Activated CD8-positive, alpha-beta T cell treated with anti-CD3 and anti-CD28 coated beads, Interleukin-2, amount 10 ng/mL, durations not matched to agents 7 days and 5 days (primary cell): ENCODE measurements around the gene ARMC9. TPM values are rescaled to one million over a fixed set of nuclear protein-coding genes. Genes with fewer than 3 reads are reported as not detected.
"Not testable (repeated sequence)": the region's sequence is repeated elsewhere in the genome, so short reads cannot be mapped to it uniquely, and the experiment has no call there.

Experiments used
- ATAC-seq: fragments of 150-1000 bp; cut with Tn5 transposase; one replicate; pipeline ENCODE4 v1.10.0; 2021; ENCODE audit warnings: moderate library complexity
- CTCF ChIA-PET: fragments of 350-600 bp; sonication (Branson Sonifier 250); formaldehyde crosslinking; loops from one replicate; lab custom pipeline; 2021; ENCODE audit warnings: antibody characterized with exemption; lab: Charles Lee
- POLR2A ChIA-PET: fragments of 350-600 bp; sonication (Branson Sonifier 250); formaldehyde crosslinking; loops from one replicate; lab custom pipeline; 2021; ENCODE audit warnings: antibody characterized with exemption; lab: Charles Lee
- DNase-seq: peaks from one replicate; pipeline ENCODE4 v3.0.0-alpha.2; 2020
- H3K27ac Mint-ChIP-seq: one replicate; pipeline ENCODE4 v1.8.0; 2021; ENCODE audit warnings: mild to moderate bottlenecking, mixed read lengths
- H3K27me3 Mint-ChIP-seq: one replicate; pipeline ENCODE4 v1.8.0; 2021; ENCODE audit warnings: low read depth, mixed read lengths
- H3K36me3 Mint-ChIP-seq: one replicate; pipeline ENCODE4 v1.8.0; 2021; ENCODE audit warnings: low read depth, mixed read lengths
- H3K4me1 Mint-ChIP-seq: one replicate; pipeline ENCODE4 v1.8.0; 2021; ENCODE audit warnings: low read depth, mixed read lengths
- H3K4me3 Mint-ChIP-seq: one replicate; pipeline ENCODE4 v1.8.0; 2021; ENCODE audit warnings: mild to moderate bottlenecking, mixed read lengths
- H3K9me3 Mint-ChIP-seq: one replicate; pipeline ENCODE4 v1.8.0; 2022; ENCODE audit warnings: mixed read lengths; ENCODE audit not compliant: insufficient read depth
- total RNA-seq, 2 experiments: library from RNA; stranded (reverse); gene quantifications; one replicate each; pipeline ENCODE4 v1.2.3, GENCODE V29; 2021

ARMC9 gene
- total RNA-seq, 2 experiments from 2014 or later = 0.65 to 0.92 TPM

DNA sequence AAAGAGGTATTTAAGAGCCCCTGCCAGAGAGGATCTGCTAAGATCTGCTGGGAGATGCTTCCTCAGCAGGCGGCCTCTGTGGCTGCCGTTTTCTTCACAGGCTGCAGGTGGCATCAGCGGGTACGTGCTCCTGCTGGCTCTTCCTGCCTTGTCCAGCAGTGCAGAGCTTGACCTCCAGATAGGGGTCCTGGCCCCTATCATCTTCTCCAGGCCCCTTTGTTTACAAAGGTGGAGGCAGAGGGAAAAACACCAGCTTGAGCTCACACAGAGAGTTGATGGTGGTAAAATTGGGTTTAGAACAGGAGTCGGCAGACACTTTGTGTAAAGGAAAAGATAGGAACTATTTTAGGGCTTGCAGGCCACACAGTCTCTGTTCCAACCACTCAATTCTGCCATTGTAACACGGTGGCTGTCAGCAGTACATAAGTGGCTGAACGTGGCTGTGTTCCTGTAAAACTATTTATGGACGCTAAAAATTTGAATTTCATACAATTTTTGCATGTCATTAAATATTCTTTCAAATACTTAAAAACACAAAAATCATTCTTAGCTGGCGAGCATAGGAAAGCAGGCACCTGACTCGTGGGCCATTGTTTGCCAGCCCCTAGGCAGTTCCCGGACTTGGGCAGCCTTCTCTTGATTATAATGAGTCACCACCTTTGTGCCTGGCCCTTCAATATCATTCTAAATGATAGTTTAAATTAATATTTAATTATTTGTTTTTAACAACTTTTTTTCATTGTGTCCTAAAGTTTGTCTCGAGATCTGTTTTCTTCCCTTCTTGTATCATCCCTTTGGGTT lies 98.9 kb downstream of the ARMC9 start:
- H3K4me3 Mint-ChIP-seq = no peak overlapping the region
- no peaks in the 10 kb centered on the region for H3K9me3 Mint-ChIP-seq
- H3K27ac Mint-ChIP-seq = no peak overlapping the region
- peaks cover 4% of the 10 kb centered on the region for H3K27me3 Mint-ChIP-seq
- no peaks in the 10 kb centered on the region for H3K36me3 Mint-ChIP-seq
- DNase-seq (peak; percentile 45), ATAC-seq (peak; percentile 71)
- CTCF ChIA-PET = interaction anchor here (0.9 to 2.6 kb wide), 9 partner anchors 10 to 155 kb away, joined by 3 to 20 read pairs (median 6); no protein-coding TSS in a partner anchor
- peaks cover 4% of the 10 kb centered on the region for H3K4me1 Mint-ChIP-seq
- POLR2A ChIA-PET = interaction anchor here (0.5 kb wide), 1 partner anchor 11 kb away, joined by 3 read pairs; no protein-coding TSS in a partner anchor

DNA sequence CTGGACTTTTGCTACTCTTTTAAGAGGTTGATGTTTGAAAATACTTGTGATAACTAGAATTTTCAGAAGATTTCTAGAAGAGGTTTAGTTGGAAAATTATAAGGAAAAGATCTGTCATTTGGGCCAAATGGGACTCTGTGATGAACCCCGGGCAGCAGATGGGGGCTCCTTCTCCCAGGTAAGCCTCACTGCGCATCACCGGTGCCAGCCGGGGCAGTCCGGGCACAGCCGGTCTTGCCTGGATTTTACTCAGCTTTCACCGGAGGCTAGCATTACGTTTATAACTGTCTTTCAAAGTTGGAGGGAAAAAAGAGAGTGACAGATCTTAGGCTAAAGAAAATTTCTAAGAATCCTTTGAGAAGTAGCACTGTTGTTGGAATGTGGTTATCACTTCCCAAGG lies 99.7 kb downstream of the ARMC9 start:
- ATAC-seq (no peak), DNase-seq (no peak)
- Mint-ChIP-seq H3K27me3 (peaks cover 4% of the 10 kb centered on the region), H3K4me1 (peaks cover 4% of the 10 kb centered on the region), H3K36me3 (no peaks in the 10 kb centered on the region), H3K27ac (no peak overlapping the region), H3K4me3 (no peak overlapping the region), H3K9me3 (no peaks in the 10 kb centered on the region)
- ChIA-PET POLR2A (no interaction called here), CTCF (interaction anchor here (1.2 to 2.6 kb wide), 9 partner anchors 10 to 154 kb away, joined by 3 to 20 read pairs (median 6); no protein-coding TSS in a partner anchor)

DNA sequence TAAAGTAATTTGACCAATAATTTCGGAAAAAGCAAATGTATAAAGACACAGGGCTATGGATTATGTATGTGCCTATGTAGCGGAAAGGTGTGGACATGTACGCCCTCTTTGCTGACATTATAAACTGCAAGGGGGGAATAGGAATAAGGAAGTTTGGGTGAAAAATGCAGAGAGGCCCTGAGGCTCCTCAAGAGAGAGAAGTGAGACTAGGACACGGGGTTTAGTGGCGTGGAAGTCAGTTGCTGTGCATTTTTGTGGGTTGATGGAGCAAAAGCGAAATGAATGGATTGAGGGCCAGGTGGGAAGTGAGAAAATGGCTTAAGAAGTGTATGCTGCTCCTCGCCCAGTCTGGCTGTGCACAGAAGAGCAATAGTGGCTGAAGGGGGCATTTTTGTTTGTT lies 100.8 kb downstream of the ARMC9 start:
- Mint-ChIP-seq H3K4me1 (peaks cover 4% of the 10 kb centered on the region), H3K27me3 (peaks cover 4% of the 10 kb centered on the region), H3K9me3 (no peaks in the 10 kb centered on the region), H3K27ac (no peak overlapping the region), H3K4me3 (no peak overlapping the region), H3K36me3 (no peaks in the 10 kb centered on the region)
- ChIA-PET POLR2A (no interaction called here), CTCF (interaction anchor here (1.0 to 2.2 kb wide), 5 partner anchors 9 to 152 kb away, joined by 3 to 9 read pairs (median 5); no protein-coding TSS in a partner anchor)
- ATAC-seq (no peak), DNase-seq (no peak)

- ChIA-PET CTCF (no interaction called here), POLR2A (no interaction called here)
- ATAC-seq = no peak
These were observed 101.7 kb downstream of the ARMC9 start for GRCh38 chr2:231300020-231300721.

GRCh38 chr2:231300722-231301076 lies 102.3 kb downstream of the ARMC9 start:
- no peak for DNase-seq
- Mint-ChIP-seq H3K9me3 (no peaks in the 10 kb centered on the region), H3K4me3 (no peak overlapping the region), H3K4me1 (peaks cover 4% of the 10 kb centered on the region), H3K36me3 (no peaks in the 10 kb centered on the region), H3K27me3 (peaks cover 10% of the 10 kb centered on the region), H3K27ac (no peak overlapping the region)
- ATAC-seq = no peak
- ChIA-PET CTCF (no interaction called here), POLR2A (no interaction called here)

More at GRCh38 chr2:231300020-231300721, 101.7 kb downstream of the ARMC9 start:
- Mint-ChIP-seq H3K36me3 (no peaks in the 10 kb centered on the region), H3K27ac (no peak overlapping the region), H3K27me3 (peaks cover 7% of the 10 kb centered on the region), H3K4me1 (peaks cover 4% of the 10 kb centered on the region), H3K4me3 (no peak overlapping the region), H3K9me3 (no peaks in the 10 kb centered on the region)
- DNase-seq = no peak

DNA sequence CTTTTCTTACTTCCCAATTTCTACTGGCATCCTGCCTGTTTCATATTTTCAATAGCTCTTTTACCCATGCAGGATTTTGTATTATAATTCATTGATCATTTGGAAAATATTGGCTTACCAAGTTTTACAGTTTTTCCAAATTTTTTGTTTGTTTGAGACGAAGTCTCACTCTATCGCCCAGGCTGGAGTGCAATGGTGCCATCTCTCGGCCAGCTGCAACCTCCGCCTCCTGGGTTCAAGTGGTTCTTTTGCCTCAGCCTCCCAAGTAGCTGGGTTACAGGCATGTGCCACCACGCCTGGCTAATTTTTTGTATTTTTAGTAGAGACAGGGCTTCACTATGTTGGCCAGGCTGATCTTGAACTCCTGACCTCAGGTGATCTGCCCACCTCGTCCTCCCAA lies 105.8 kb downstream of the ARMC9 start:
- H3K36me3 Mint-ChIP-seq, POLR2A ChIA-PET, ATAC-seq, H3K4me3 Mint-ChIP-seq, H3K9me3 Mint-ChIP-seq, CTCF ChIA-PET, H3K27ac Mint-ChIP-seq, H3K4me1 Mint-ChIP-seq, DNase-seq: not testable (repeated sequence)
- peaks cover 13% of the 10 kb centered on the region for H3K27me3 Mint-ChIP-seq

DNA sequence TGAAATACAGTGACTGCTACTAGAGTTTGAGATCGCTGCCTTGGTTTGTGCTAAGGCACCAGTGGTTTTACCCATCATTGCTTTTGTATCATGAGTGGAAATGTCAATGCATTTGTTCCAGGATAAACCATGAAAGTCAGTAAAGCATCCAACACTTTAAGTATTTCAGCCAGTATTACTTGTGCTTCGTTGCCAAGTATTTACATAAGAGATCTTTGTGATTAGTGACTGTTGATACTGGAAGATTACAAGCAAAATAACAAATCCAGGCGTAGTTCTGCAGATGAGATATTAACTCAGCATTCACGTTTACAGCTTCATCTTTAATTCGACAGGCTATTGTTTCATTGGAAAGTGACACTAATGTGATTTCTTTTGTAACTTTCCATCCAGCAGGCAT lies 106.8 kb downstream of the ARMC9 start:
- no peak overlapping the region for H3K4me3 Mint-ChIP-seq
- ChIA-PET CTCF (no interaction called here), POLR2A (no interaction called here)
- DNase-seq = no peak
- H3K4me1 Mint-ChIP-seq = peaks cover 4% of the 10 kb centered on the region
- H3K27ac Mint-ChIP-seq = no peak overlapping the region
- no peak for ATAC-seq
- H3K9me3 Mint-ChIP-seq = no peaks in the 10 kb centered on the region
- H3K27me3 Mint-ChIP-seq = peaks cover 10% of the 10 kb centered on the region
- H3K36me3 Mint-ChIP-seq = no peaks in the 10 kb centered on the region

- DNase-seq = no peak
- Mint-ChIP-seq H3K27me3 (peaks cover 10% of the 10 kb centered on the region), H3K9me3 (no peaks in the 10 kb centered on the region), H3K4me1 (no peaks in the 10 kb centered on the region), H3K36me3 (no peaks in the 10 kb centered on the region), H3K4me3 (no peak overlapping the region), H3K27ac (no peak overlapping the region)
- no peak for ATAC-seq
- ChIA-PET CTCF (interaction anchor here (2.6 kb wide), 1 partner anchor 9 kb away, joined by 9 read pairs; no protein-coding TSS in a partner anchor), POLR2A (no interaction called here)
These were observed 108.5 kb downstream of the ARMC9 start for GRCh38 chr2:231306791-231307393.

DNA sequence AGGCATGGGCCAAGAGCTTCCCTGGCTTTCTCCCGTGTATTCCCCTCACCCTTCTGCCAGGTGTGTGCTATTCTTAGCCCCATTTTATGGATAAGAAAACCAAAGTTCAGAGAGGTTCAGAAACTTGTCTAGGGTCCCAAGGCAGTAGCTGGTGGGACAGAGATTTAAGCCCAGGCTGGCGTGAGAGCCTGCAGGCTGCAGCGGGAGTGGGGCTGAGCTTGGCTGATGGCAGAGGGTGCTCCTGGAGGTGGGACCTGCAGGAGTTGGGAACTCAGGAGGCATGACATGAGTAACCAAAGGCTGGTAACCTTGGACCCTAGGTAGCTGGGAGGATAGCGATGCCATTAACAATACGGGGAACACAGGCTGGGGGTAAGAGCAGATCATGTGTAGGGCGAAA lies 109.8 kb downstream of the ARMC9 start:
- DNase-seq (no peak), ATAC-seq (no peak)
- no peaks in the 10 kb centered on the region for H3K4me1 Mint-ChIP-seq
- no peak overlapping the region for H3K27ac Mint-ChIP-seq
- H3K9me3 Mint-ChIP-seq = no peaks in the 10 kb centered on the region
- H3K4me3 Mint-ChIP-seq = no peak overlapping the region
- peaks cover 10% of the 10 kb centered on the region for H3K27me3 Mint-ChIP-seq
- ChIA-PET CTCF (interaction anchor here (2.6 kb wide), 1 partner anchor 10 kb away, joined by 9 read pairs; no protein-coding TSS in a partner anchor), POLR2A (interaction anchor here (0.7 kb wide), 1 partner anchor 15 kb away, joined by 3 read pairs; no protein-coding TSS in a partner anchor)
- H3K36me3 Mint-ChIP-seq = no peaks in the 10 kb centered on the region

DNA sequence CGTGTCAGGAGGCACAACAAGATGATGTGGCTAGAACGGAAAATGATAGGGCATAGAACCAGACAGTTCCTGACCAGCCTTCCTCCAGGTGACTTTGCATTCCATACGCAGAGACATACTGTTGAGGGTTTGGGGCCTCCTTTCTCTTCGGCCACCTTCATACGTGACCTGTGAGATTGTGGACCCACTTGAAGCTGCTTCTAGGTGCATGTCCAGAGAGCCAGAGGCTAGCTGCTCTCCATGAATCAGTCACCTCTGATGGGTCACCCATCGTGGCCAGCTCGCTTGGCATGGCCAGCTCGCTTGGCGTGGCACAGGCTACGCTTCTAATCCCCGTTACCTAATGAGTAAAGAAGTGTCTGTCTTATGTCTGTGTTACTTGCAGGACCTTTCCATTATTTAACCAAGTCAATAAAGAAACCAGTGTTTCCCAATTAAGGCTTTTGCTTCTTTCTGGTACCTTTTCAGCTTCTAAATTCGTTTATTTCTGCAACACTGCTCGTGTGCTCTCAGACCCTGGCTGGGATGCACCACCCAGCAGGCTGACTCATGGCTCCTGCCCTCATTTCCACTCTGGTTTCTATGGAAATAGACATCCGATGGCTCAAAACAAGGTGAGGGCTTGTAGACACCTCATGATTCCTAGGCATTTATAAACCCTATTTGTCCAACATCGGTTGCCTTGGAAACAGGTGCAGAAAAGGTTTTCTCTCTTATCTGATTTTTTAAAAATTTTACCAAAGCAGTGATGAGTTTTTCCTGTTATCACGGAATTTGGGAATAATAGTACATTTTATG lies 110.4 kb downstream of the ARMC9 start:
- ChIA-PET POLR2A (interaction anchor here (0.7 kb wide), 1 partner anchor 16 kb away, joined by 3 read pairs; no protein-coding TSS in a partner anchor), CTCF (interaction anchor here (2.6 kb wide), 1 partner anchor 11 kb away, joined by 9 read pairs; no protein-coding TSS in a partner anchor)
- H3K4me3 Mint-ChIP-seq = no peak overlapping the region
- H3K36me3 Mint-ChIP-seq = no peaks in the 10 kb centered on the region
- peaks cover 10% of the 10 kb centered on the region for H3K27me3 Mint-ChIP-seq
- no peak overlapping the region for H3K27ac Mint-ChIP-seq
- H3K9me3 Mint-ChIP-seq = no peaks in the 10 kb centered on the region
- no peaks in the 10 kb centered on the region for H3K4me1 Mint-ChIP-seq
- ATAC-seq (no peak), DNase-seq (no peak)

DNA sequence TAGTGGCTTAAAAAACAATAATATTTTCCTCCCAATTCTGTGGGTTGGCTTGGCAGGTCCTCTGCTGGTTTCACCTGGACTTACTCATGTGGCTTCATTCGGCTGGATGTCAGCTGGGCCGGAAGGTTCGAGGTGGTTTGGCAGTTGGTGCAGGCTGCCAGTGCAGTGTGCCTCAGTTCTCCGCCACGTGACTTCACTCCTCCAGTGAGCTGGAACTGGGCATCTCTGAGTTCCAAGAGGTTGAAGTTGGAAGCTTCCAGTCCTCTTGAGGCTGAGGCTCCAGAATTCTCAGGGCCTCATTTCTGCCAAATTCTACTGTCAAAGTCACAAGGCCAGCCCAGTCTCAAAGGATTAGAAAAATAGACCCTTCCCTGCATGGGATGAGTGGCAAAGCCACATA lies 113.6 kb downstream of the ARMC9 start:
- Mint-ChIP-seq H3K27ac (no peak overlapping the region), H3K36me3 (no peaks in the 10 kb centered on the region), H3K27me3 (peaks cover 2% of the 10 kb centered on the region), H3K4me3 (no peak overlapping the region), H3K9me3 (peaks cover 4% of the 10 kb centered on the region), H3K4me1 (no peaks in the 10 kb centered on the region)
- ChIA-PET CTCF (no interaction called here), POLR2A (no interaction called here)
- ATAC-seq (no peak), DNase-seq (no peak)
